ENCODE results near the gene RAB37. TPM values are rescaled to one million over a fixed set of nuclear protein-coding genes. Genes with fewer than 3 reads are reported as not detected.

Gene RAB37
- total RNA-seq, 4 donors from 2014 or later, result 0.87 to 4.4 (median 2.3) TPM

GRCh38 chr17:74772053-74772452 lies 35.0 kb downstream of the RAB37 start:
- TF ChIP-seq CTCF (IDR thresholded peaks at IDR 0.05) (no peak), EP300 (IDR thresholded peaks at IDR 0.05) (no peak)
- no peak overlapping the region for H3K27ac ChIP-seq
- peaks cover 0 to 58% (median 8%) of the 10 kb centered on the region in 3 donors for H3K36me3 ChIP-seq
- no peak overlapping the region for H3K4me3 ChIP-seq
- peaks cover 0 to 62% (median 31%) of the 10 kb centered on the region in 4 donors for H3K4me1 ChIP-seq
- no peaks in the 10 kb centered on the region for H3K9me3 ChIP-seq
- WGBS, 2 donors, result 90 to 91% methylated on average over 13 of the region's 13 CpGs
- DNase-seq (ENCODE audit: low spot score in 2 of 2), result no peak
- no peaks in the 10 kb centered on the region for H3K27me3 ChIP-seq

DNA sequence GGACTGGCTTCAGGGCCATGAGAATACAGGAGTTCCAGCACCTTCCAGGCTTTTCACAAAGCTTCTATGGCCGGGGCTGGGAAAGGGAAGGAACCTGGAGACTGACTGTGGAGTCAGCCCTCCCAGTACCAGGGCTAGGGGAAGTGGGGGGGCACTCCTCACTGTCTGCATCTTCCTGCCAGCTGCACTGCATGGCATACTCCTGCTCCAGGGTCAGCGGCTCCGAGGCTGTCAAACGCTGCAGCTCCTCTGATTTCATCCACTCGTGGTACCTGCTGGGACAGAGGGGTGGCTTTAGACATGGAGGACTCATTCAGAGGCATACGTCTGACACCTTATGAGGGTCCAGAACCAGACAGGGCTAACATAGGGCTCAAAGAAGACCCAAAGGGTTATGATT lies 36.4 kb downstream of the RAB37 start:
- peaks cover 0 to 61% (median 26%) of the 10 kb centered on the region in 4 donors for H3K4me1 ChIP-seq
- H3K4me3 ChIP-seq, result no peak overlapping the region
- DNase-seq (ENCODE audit: low spot score in 2 of 2), result no peak
- peak overlapping the region in 1 of 4 donors; percentile 14 for H3K27ac ChIP-seq
- no peaks in the 10 kb centered on the region for H3K9me3 ChIP-seq
- 74 to 80% methylated on average over 6 of the region's 6 CpGs for WGBS, 2 donors
- no peaks in the 10 kb centered on the region for H3K27me3 ChIP-seq
- H3K36me3 ChIP-seq, result peaks cover 0 to 56% (median 8%) of the 10 kb centered on the region in 3 donors
- TF ChIP-seq POLR2A (IDR thresholded peaks at IDR 0.05) (no peak), EP300 (IDR thresholded peaks at IDR 0.05) (no peak), CTCF (IDR thresholded peaks at IDR 0.05) (no peak)

DNA sequence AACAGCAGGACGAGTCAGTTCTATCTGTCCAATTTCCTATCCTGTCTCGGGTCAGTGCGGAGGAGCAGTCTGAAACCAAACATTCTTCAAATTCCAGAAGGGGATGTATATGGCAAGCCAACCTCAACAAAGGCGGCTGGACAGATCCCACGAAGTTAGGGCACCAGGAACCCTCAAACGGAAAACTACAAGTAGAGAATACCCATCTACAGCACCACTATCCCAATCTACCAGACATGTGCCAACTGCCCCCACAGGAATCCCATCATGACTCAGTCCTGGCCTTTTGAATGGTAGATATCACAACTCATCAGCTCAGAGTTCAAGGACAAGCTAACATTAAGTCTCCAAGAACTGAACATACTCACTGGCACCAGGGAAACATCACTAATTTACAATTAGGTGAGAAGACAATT lies 36.8 kb downstream of the RAB37 start:
- peak overlapping the region in 1 of 4 donors; percentile 14 for H3K27ac ChIP-seq
- no peaks in the 10 kb centered on the region for H3K9me3 ChIP-seq
- H3K4me1 ChIP-seq, result peaks cover 0 to 56% (median 24%) of the 10 kb centered on the region in 4 donors
- no peaks in the 10 kb centered on the region for H3K27me3 ChIP-seq
- no peak overlapping the region for H3K4me3 ChIP-seq
- TF ChIP-seq POLR2A (IDR thresholded peaks at IDR 0.05) (no peak), EP300 (IDR thresholded peaks at IDR 0.05) (no peak), CTCF (IDR thresholded peaks at IDR 0.05) (no peak)
- H3K36me3 ChIP-seq, result peaks cover 0 to 51% (median 8%) of the 10 kb centered on the region in 3 donors
- DNase-seq (ENCODE audit: low spot score in 2 of 2), result no peak
- 44 to 46% methylated on average over 6 of the region's 6 CpGs for WGBS, 2 donors

- no peak for TF ChIP-seq POLR2A (IDR thresholded peaks at IDR 0.05)
- TF ChIP-seq CTCF (IDR thresholded peaks at IDR 0.05), result no peak
- TF ChIP-seq EP300 (IDR thresholded peaks at IDR 0.05), result no peak
- H3K4me1 ChIP-seq, result peaks cover 0 to 46% (median 27%) of the 10 kb centered on the region in 4 donors
- H3K27me3 ChIP-seq, result no peaks in the 10 kb centered on the region
- no peak for DNase-seq (ENCODE audit: low spot score in 2 of 2)
- peak overlapping the region; percentile 76 to 99 (median 83) for H3K4me3 ChIP-seq
- 35% methylated on average over 12 of the region's 12 CpGs for WGBS, 2 donors
- no peaks in the 10 kb centered on the region for H3K9me3 ChIP-seq
- H3K27ac ChIP-seq, result peak overlapping the region in 3 of 4 donors; percentile 80 to 90 (median 86)
- H3K36me3 ChIP-seq, result peaks cover 0 to 45% (median 8%) of the 10 kb centered on the region in 3 donors
Observed at GRCh38 chr17:74775409-74776043, 38.5 kb downstream of the RAB37 start.

Data from tibial nerve (tissue), 4 donors.